ES-I3 (cell line): ENCODE data around the gene COL11A2.
A peak's percentile ranks its signal among the peaks of the same experiment; 100 is the strongest.
"Not testable (repeated sequence)": the region's sequence is repeated elsewhere in the genome, so short reads cannot be mapped to it uniquely, and the experiment has no call there.

ENCODE experiments used
- H3K36me3 ChIP-seq: 2 replicates; pipeline ENCODE4 v1.6.1; 2013; ENCODE audit warnings: mild to moderate bottlenecking, low read length, control low read depth, moderate library complexity; ENCODE audit not compliant: insufficient read depth
- H3K4me1 ChIP-seq: 2 replicates; pipeline ENCODE4 v1.6.1; 2013; ENCODE audit warnings: mild to moderate bottlenecking, control low read depth, low read length; ENCODE audit not compliant: insufficient read depth
- H3K9ac ChIP-seq: 2 replicates; pipeline ENCODE4 v1.6.1; 2013; ENCODE audit warnings: low read depth, mild to moderate bottlenecking, low read length, moderate library complexity
- H3K9me3 ChIP-seq: 2 replicates; pipeline ENCODE4 v1.6.1; 2013; ENCODE audit warnings: mild to moderate bottlenecking, low read length, moderate library complexity; ENCODE audit not compliant: control insufficient read depth, insufficient read depth

Gene COL11A2

GRCh38 chr6:33166811-33167210 is 25.5 kb downstream of the COL11A2 start:
- H3K4me1 ChIP-seq, result no peaks in the 10 kb centered on the region
- no peak overlapping the region for H3K9ac ChIP-seq
- no peaks in the 10 kb centered on the region for H3K9me3 ChIP-seq
- no peaks in the 10 kb centered on the region for H3K36me3 ChIP-seq

GRCh38 chr6:33166363-33166762 is 25.9 kb downstream of the COL11A2 start:
- H3K4me1 ChIP-seq, result no peaks in the 10 kb centered on the region
- no peaks in the 10 kb centered on the region for H3K36me3 ChIP-seq
- no peaks in the 10 kb centered on the region for H3K9me3 ChIP-seq
- no peak overlapping the region for H3K9ac ChIP-seq

- Histone ChIP-seq H3K9ac (no peak overlapping the region), H3K9me3 (no peaks in the 10 kb centered on the region), H3K36me3 (no peaks in the 10 kb centered on the region), H3K4me1 (no peaks in the 10 kb centered on the region)
Observed at GRCh38 chr6:33165581-33166258, 26.5 kb downstream of the COL11A2 start.

- Histone ChIP-seq H3K4me1 (no peaks in the 10 kb centered on the region), H3K9me3 (no peaks in the 10 kb centered on the region)
Observed at GRCh38 chr6:33164665-33165373, 27.4 kb downstream of the COL11A2 start.

GRCh38 chr6:33164176-33164575 is 28.1 kb downstream of the COL11A2 start:
- H3K9ac ChIP-seq, result no peak overlapping the region
- no peaks in the 10 kb centered on the region for H3K4me1 ChIP-seq
- no peaks in the 10 kb centered on the region for H3K9me3 ChIP-seq
- H3K36me3 ChIP-seq, result no peaks in the 10 kb centered on the region

More at GRCh38 chr6:33164665-33165373, 27.4 kb downstream of the COL11A2 start:
- no peak overlapping the region for H3K9ac ChIP-seq
- H3K36me3 ChIP-seq, result no peaks in the 10 kb centered on the region

GRCh38 chr6:33163540-33163939 is 28.7 kb downstream of the COL11A2 start:
- no peak overlapping the region for H3K9ac ChIP-seq
- no peaks in the 10 kb centered on the region for H3K9me3 ChIP-seq
- no peaks in the 10 kb centered on the region for H3K36me3 ChIP-seq
- H3K4me1 ChIP-seq, result no peaks in the 10 kb centered on the region

- Histone ChIP-seq H3K36me3 (no peaks in the 10 kb centered on the region), H3K4me1 (no peaks in the 10 kb centered on the region), H3K9ac (peak overlapping the region; percentile 63), H3K9me3 (no peaks in the 10 kb centered on the region)
Observed at GRCh38 chr6:33161354-33162331, 30.6 kb downstream of the COL11A2 start.

GRCh38 chr6:33160728-33161344 is 31.4 kb downstream of the COL11A2 start:
- no peaks in the 10 kb centered on the region for H3K9me3 ChIP-seq
- no peaks in the 10 kb centered on the region for H3K36me3 ChIP-seq
- no peak overlapping the region; the same call in 1 of the 2 replicates for H3K9ac ChIP-seq
- H3K4me1 ChIP-seq, result no peaks in the 10 kb centered on the region

- H3K9me3 ChIP-seq, result no peaks in the 10 kb centered on the region
- H3K4me1 ChIP-seq, result no peaks in the 10 kb centered on the region
- H3K36me3 ChIP-seq, result no peaks in the 10 kb centered on the region
- no peak overlapping the region for H3K9ac ChIP-seq
Observed at GRCh38 chr6:33160096-33160495, 32.2 kb downstream of the COL11A2 start.

- Histone ChIP-seq H3K36me3 (no peaks in the 10 kb centered on the region), H3K9ac (no peak overlapping the region), H3K4me1 (no peaks in the 10 kb centered on the region), H3K9me3 (no peaks in the 10 kb centered on the region)
Observed at GRCh38 chr6:33156964-33157363, 35.3 kb downstream of the COL11A2 start.

GRCh38 chr6:33156561-33156960 is 35.7 kb downstream of the COL11A2 start:
- H3K9me3 ChIP-seq, result no peaks in the 10 kb centered on the region
- no peaks in the 10 kb centered on the region for H3K36me3 ChIP-seq
- no peaks in the 10 kb centered on the region for H3K4me1 ChIP-seq
- H3K9ac ChIP-seq, result no peak overlapping the region

- H3K9me3 ChIP-seq, result 0 out of 2 replicates have a peak, but pooled peaks cover 6% of the 10 kb centered on the region
- H3K9ac ChIP-seq, result no peak overlapping the region
- no peaks in the 10 kb centered on the region for H3K4me1 ChIP-seq
- no peaks in the 10 kb centered on the region for H3K36me3 ChIP-seq
Observed at GRCh38 chr6:33154349-33154748, 37.9 kb downstream of the COL11A2 start.

GRCh38 chr6:33151050-33151449 is 41.2 kb downstream of the COL11A2 start:
- Histone ChIP-seq H3K9me3 (0 out of 2 replicates have a peak, but pooled peaks cover 6% of the 10 kb centered on the region), H3K4me1 (peaks cover 9% of the 10 kb centered on the region; the same call in 1 of the 2 replicates), H3K9ac (no peak overlapping the region), H3K36me3 (no peaks in the 10 kb centered on the region)

GRCh38 chr6:33150560-33150959 is 41.7 kb downstream of the COL11A2 start:
- H3K36me3 ChIP-seq, result not testable (repeated sequence)

More at GRCh38 chr6:33150560-33150959, 41.7 kb downstream of the COL11A2 start:
- not testable (repeated sequence) for H3K4me1 ChIP-seq, H3K9ac ChIP-seq, H3K9me3 ChIP-seq
